Right atrium auricular region (tissue), 2 donors: ENCODE measurements around the gene BNC2. TPM values are rescaled to one million over a fixed set of nuclear protein-coding genes. Genes with fewer than 3 reads are reported as not detected.

ENCODE experiments used
- DNase-seq: peaks from one replicate; pipeline ENCODE4 v3.0.0-alpha.2; 2019; ENCODE audit warnings: low spot score
- H3K27ac ChIP-seq, 2 donors: fragments of 200-600 bp; sonication (generic); 1 replicate in 1 of 2; 2 replicates in 1 of 2; pipeline ENCODE4 v1.5.1; 2016 to 2019
- H3K27me3 ChIP-seq, 2 donors: fragments of 200-600 bp; sonication (generic); one replicate each; pipeline versions ENCODE4 v1.5.1 to v1.6.0; 2017 to 2019
- H3K36me3 ChIP-seq: fragments of 200-600 bp; sonication (generic); one replicate; pipeline ENCODE4 v1.5.1; 2016
- H3K4me1 ChIP-seq, 2 donors: fragments of 200-600 bp; sonication (generic); one replicate each; pipeline versions ENCODE4 v1.5.1 to v1.6.0; 2017 to 2019
- H3K4me3 ChIP-seq, 2 donors: fragments of 200-600 bp; sonication (generic); 1 replicate in 1 of 2; 2 replicates in 1 of 2; pipeline ENCODE4 v1.5.1; 2017 to 2019; ENCODE audit warnings: mild to moderate bottlenecking in 1 of 2, moderate library complexity in 1 of 2
- H3K9me3 ChIP-seq, 2 donors: fragments of 200-600 bp; sonication (generic); one replicate each; pipeline ENCODE4 v1.5.1; 2019
- CTCF ChIP-seq, 2 donors: fragments of 200-600 bp; sonication (generic); IDR thresholded peaks; one replicate each; pipeline ENCODE4 v1.5.1; 2019; ENCODE audit warnings: antibody characterized with exemption in 2 of 2
- total RNA-seq, 2 donors: library from RNA; depleted of rRNA; stranded (reverse); fragments of >200 nt; gene quantifications; one replicate each; pipeline ENCODE4 v1.1.0, GENCODE V29; 2016

BNC2 gene
- total RNA-seq, 2 donors from 2014 or later, result 68.3 to 77.6 TPM

DNA sequence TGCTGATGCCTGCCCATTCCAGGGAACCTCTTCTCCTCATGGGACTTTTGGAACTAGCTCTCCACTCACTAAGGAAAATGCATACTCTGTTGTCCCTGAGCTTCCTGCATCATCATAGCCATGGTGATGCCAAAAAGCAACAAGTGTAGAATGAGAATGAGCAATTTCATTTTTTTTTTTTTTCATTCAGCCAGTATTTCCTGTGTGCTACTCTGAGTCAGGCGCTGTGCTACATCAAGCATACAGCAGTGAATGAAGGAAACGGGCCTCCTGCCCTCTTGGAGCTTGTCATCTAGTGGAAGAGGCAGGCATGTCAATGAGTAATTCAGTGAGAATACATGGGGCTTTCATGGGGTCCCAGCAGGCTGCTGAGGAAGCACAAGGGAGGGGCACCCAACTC, 483.1 kb downstream of the BNC2 start:
- Histone ChIP-seq H3K27me3 (no peaks in the 10 kb centered on the region), H3K4me3 (no peak overlapping the region), H3K4me1 (no peaks in the 10 kb centered on the region), H3K36me3 (no peaks in the 10 kb centered on the region), H3K9me3 (peaks cover 0 to 13% of the 10 kb centered on the region in 2 donors), H3K27ac (no peak overlapping the region)
- no peak for DNase-seq
- TF ChIP-seq CTCF (IDR thresholded peaks at IDR 0.05), result no peak

DNA sequence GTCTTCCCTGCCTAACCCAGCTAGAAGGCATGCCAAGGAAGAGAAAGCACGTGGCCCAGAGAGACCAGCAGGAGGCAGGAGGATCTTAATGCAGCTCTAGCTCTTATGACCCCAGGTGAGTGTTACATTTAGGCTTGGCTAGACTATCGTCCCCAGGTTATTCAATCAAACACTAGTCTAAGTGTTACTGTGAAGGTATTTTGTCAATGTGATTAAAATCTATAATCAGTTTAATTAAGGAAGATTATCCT, 483.7 kb downstream of the BNC2 start:
- H3K4me3 ChIP-seq, result no peak overlapping the region
- no peaks in the 10 kb centered on the region for H3K36me3 ChIP-seq
- DNase-seq, result no peak
- TF ChIP-seq CTCF (IDR thresholded peaks at IDR 0.05), result no peak
- H3K9me3 ChIP-seq, result peaks cover 0 to 13% of the 10 kb centered on the region in 2 donors
- H3K4me1 ChIP-seq, result no peaks in the 10 kb centered on the region
- H3K27me3 ChIP-seq, result no peaks in the 10 kb centered on the region
- no peak overlapping the region for H3K27ac ChIP-seq

DNA sequence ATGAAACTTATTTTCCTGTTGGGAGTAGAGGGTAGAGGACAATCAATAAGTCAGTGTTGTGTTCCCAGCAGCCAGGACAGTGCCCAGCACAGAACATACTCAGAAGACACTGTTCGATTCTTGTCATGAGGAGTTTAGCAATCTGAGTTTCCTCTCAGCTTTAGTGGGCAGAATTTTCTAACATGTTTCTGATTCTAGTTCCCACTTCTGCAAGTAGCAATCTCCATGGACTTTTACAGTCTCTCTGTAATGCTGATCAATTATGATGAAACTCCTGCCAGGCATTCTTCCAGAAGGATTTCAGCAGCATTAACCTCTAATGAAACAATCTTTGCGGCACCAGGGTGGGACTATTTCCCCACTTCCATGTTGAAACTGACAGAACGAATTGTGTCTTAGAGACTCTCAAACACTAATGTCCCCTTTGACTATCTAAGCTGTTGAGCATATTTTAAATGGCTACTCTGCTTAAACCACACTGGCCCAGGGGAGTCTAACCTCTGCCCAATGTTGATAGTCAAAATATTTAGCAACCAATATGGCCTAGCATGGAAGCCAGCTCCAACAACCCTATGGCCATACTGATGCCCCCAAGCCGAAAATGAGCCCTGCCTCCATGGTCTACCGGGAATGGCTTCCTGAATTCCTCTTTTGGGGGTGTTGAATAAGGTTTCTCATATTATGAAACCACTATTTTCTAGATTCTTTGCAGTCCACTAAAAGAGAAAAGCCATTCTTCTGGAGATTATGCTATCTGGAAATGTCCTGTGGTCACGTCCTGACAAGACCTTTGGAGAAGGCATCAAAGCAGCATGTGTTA, 484.3 kb downstream of the BNC2 start:
- H3K27me3 ChIP-seq, result no peaks in the 10 kb centered on the region
- TF ChIP-seq CTCF (IDR thresholded peaks at IDR 0.05), result no peak
- H3K36me3 ChIP-seq, result no peaks in the 10 kb centered on the region
- H3K27ac ChIP-seq, result no peak overlapping the region
- peaks cover 0 to 13% of the 10 kb centered on the region in 2 donors for H3K9me3 ChIP-seq
- H3K4me1 ChIP-seq, result no peaks in the 10 kb centered on the region
- no peak for DNase-seq
- no peak overlapping the region for H3K4me3 ChIP-seq

GRCh38 chr9:16385590-16385989, 484.9 kb downstream of the BNC2 start:
- Histone ChIP-seq H3K9me3 (peaks cover 0 to 13% of the 10 kb centered on the region in 2 donors), H3K27ac (no peak overlapping the region), H3K36me3 (no peaks in the 10 kb centered on the region), H3K27me3 (no peaks in the 10 kb centered on the region), H3K4me1 (no peaks in the 10 kb centered on the region), H3K4me3 (no peak overlapping the region)
- DNase-seq, result no peak
- no peak for TF ChIP-seq CTCF (IDR thresholded peaks at IDR 0.05)

DNA sequence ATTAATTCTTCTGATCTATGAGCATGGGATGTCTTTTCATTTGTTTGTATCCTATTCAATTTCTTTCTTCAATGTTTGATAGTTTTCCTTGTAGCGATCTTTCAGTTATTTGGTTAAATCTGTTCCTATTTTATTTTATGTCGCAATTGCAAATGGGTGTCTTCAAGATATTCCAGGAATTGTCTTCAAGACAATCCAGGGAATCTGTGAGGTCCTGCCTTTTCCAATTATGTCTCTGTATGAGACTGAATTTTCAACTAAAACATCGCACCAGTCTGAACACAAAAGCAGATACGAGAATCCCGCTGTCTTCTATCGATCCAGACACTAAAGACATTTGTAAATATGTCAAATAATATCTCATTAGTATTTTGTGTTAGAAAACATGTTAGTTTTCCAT, 485.5 kb downstream of the BNC2 start:
- Histone ChIP-seq H3K4me3 (no peak overlapping the region), H3K36me3 (no peaks in the 10 kb centered on the region), H3K9me3 (peaks cover 0 to 13% of the 10 kb centered on the region in 2 donors), H3K27ac (no peak overlapping the region), H3K27me3 (no peaks in the 10 kb centered on the region), H3K4me1 (no peaks in the 10 kb centered on the region)
- no peak for TF ChIP-seq CTCF (IDR thresholded peaks at IDR 0.05)
- no peak for DNase-seq

GRCh38 chr9:16377311-16377710, 493.2 kb downstream of the BNC2 start:
- DNase-seq, result no peak
- TF ChIP-seq CTCF (IDR thresholded peaks at IDR 0.05), result no peak

More at GRCh38 chr9:16377311-16377710, 493.2 kb downstream of the BNC2 start:
- H3K36me3 ChIP-seq, result no peaks in the 10 kb centered on the region
- peaks cover 0 to 13% of the 10 kb centered on the region in 2 donors for H3K9me3 ChIP-seq
- no peak overlapping the region for H3K27ac ChIP-seq
- no peak overlapping the region for H3K4me3 ChIP-seq
- H3K4me1 ChIP-seq, result no peaks in the 10 kb centered on the region
- no peaks in the 10 kb centered on the region for H3K27me3 ChIP-seq
